ENCODE data around the gene ING2.

DNA sequence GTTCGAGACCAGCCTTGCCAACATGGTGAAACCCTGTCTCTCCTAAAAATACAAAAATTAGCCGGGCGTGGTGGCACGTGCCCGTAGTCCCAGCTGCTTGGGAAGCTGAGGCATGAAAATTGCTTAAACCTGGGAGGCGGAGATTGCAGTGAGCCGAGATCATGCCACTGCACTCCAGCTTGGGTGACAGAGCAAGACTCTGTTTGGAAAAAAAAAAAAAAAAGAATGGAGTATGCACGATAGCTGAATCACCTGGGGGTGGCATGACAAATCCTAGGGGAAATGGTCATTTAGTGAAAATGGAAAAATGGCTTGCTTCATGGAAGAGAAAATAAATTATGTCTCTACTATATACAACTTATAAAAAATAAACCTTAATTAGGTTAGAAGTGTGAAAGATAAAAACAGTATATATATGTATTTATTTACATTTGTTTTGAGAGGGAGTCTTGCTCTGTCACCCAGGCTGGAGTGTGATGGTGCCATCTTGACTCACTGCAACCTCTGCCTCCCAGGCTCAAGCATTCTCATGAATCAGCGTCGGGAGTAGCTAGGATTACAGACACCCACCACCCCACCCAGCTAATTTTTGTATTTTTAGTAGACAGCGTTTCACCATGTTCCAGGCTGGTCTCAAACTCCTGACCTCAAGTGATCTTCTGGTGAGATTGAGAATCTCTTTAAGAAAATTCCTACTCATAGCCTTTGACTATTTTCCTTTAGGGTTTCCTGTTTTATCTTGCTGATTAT, 19.3 kb upstream of the ING2 start:
- TF ChIP-seq, protein P1, sequence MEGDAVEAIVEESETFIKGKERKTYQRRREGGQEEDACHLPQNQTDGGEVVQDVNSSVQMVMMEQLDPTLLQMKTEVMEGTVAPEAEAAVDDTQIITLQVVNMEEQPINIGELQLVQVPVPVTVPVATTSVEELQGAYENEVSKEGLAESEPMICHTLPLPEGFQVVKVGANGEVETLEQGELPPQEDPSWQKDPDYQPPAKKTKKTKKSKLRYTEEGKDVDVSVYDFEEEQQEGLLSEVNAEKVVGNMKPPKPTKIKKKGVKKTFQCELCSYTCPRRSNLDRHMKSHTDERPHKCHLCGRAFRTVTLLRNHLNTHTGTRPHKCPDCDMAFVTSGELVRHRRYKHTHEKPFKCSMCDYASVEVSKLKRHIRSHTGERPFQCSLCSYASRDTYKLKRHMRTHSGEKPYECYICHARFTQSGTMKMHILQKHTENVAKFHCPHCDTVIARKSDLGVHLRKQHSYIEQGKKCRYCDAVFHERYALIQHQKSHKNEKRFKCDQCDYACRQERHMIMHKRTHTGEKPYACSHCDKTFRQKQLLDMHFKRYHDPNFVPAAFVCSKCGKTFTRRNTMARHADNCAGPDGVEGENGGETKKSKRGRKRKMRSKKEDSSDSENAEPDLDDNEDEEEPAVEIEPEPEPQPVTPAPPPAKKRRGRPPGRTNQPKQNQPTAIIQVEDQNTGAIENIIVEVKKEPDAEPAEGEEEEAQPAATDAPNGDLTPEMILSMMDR (IDR thresholded peaks at IDR 0.05), result no peak
- no peak for TF ChIP-seq POLR2A (IDR thresholded peaks at IDR 0.05)
